HCT116 (cell line): ENCODE results near the gene GSTA1. TPM values are rescaled to one million over a fixed set of nuclear protein-coding genes. Genes with fewer than 3 reads are reported as not detected.
"Not testable (repeated sequence)": the region's sequence is repeated elsewhere in the genome, so short reads cannot be mapped to it uniquely, and the experiment has no call there.

Source experiments
- ATAC-seq: fragments of 200-7000 bp; cut with Tn5 transposase; 2 replicates; pipeline ENCODE4 v1.9.1; 2020; ENCODE audit warnings: mild to moderate bottlenecking, moderate library complexity
- BruUV-seq: library from RNA; stranded (reverse); fragments of 400-500 nt; replicated peaks from 2 replicates; lab custom pipeline; 2021; lab: Mats Ljungman, UMichigan
- CTCF ChIA-PET: fragments of 300-600 bp; sonication (Branson Sonifier 250); formaldehyde crosslinking; loops from one replicate; lab custom pipeline; 2021; ENCODE audit warnings: antibody characterized with exemption; lab: Charles Lee
- POLR2A ChIA-PET: fragments of 300-600, 350-600 bp; sonication (Branson Sonifier 250); formaldehyde crosslinking; loops from one replicate; lab custom pipeline; 2021; ENCODE audit warnings: antibody characterized with exemption; lab: Charles Lee
- RAD21 ChIA-PET, 2 experiments: fragments of 300-600 bp; sonication (Branson Sonifier 250); formaldehyde crosslinking; loops; one replicate each; lab custom pipeline; 2023; ENCODE audit warnings: low total read pairs in 2 of 2; ENCODE audit not compliant: uncharacterized antibody in 2 of 2, unreplicated experiment in 2 of 2, low non-redundant PET in 1 of 2; lab: Charles Lee
- DNase-seq: peaks from one replicate; pipeline ENCODE4 v3.0.0-alpha.2; 2010; ENCODE audit warnings: low read depth, low spot score
- H2AFZ ChIP-seq: fragments of 200-600 bp; shearing (Covaris generic), sonication (generic); 2 replicates; pipeline ENCODE4 v1.6.1; 2017; ENCODE audit warnings: low read depth, mixed run types, mixed read lengths, antibody characterized with exemption, low read length; ENCODE audit not compliant: poor library complexity, severe bottlenecking
- H3K27ac ChIP-seq: 2 replicates; pipeline ENCODE4 v1.5.1; 2012; ENCODE audit warnings: low read depth, low read length
- H3K27me3 ChIP-seq: fragments of 200-600 bp; sonication (generic); 2 replicates; pipeline ENCODE4 v1.6.1; 2016; ENCODE audit warnings: mixed run types, low read length, mixed read lengths; ENCODE audit not compliant: insufficient read depth
- H3K36me3 ChIP-seq, 2 experiments: fragments of 200-500 bp in 1 of 2; fragments of 200-600 bp in 1 of 2; sonication (Bioruptor generic) in 1 of 2; sonication (generic) in 1 of 2; 2 replicates each; pipeline versions ENCODE4 v1.5.1 to v1.6.1; 2014 to 2016; ENCODE audit warnings: low read length in 2 of 2, inconsistent platforms in 1 of 2, mixed read lengths in 1 of 2, mixed run types in 1 of 2; ENCODE audit not compliant: insufficient read depth in 2 of 2, control insufficient read depth in 1 of 2
- H3K4me1 ChIP-seq, 2 experiments: fragments of 200-600 bp in 1 of 2; sonication (generic) in 1 of 2; 2 replicates each; pipeline versions ENCODE4 v1.5.1 to v1.6.1; 2012 to 2017; ENCODE audit warnings: low read length in 2 of 2, inconsistent platforms in 1 of 2, mild to moderate bottlenecking in 1 of 2, mixed read lengths in 1 of 2, mixed run types in 1 of 2, moderate library complexity in 1 of 2; ENCODE audit not compliant: insufficient read depth in 2 of 2, control insufficient read depth in 1 of 2
- H3K4me2 ChIP-seq: fragments of 200-600 bp; sonication (generic); 2 replicates; pipeline ENCODE4 v1.6.1; 2017; ENCODE audit warnings: mixed run types, low read length, mixed read lengths
- H3K4me3 ChIP-seq, 2 experiments: fragments of 200-600 bp in 1 of 2; sonication (generic) in 1 of 2; replicated peaks in 1 of 2; 2 replicates each; pipeline ENCODE4 v1.5.1; 2011 to 2016; ENCODE audit warnings: low read length in 2 of 2, control low read depth in 1 of 2, low read depth in 1 of 2, mild to moderate bottlenecking in 1 of 2, mixed read lengths in 1 of 2, mixed run types in 1 of 2
- H3K79me2 ChIP-seq: fragments of 200-600 bp; sonication (generic); 2 replicates; pipeline ENCODE4 v1.6.1; 2017; ENCODE audit warnings: mild to moderate bottlenecking, mixed run types, low read length, moderate library complexity, mixed read lengths; ENCODE audit not compliant: insufficient read depth
- H3K9ac ChIP-seq: fragments of 200-600 bp; sonication (generic); 2 replicates; pipeline ENCODE4 v1.6.1; 2016; ENCODE audit warnings: low read length, mixed read lengths
- H3K9me2 ChIP-seq: fragments of 200-600 bp; sonication (generic), shearing (Covaris generic); 2 replicates; pipeline ENCODE4 v1.6.1; 2017; ENCODE audit warnings: mixed run types, mild to moderate bottlenecking, moderate library complexity; ENCODE audit not compliant: insufficient read depth
- H3K9me3 ChIP-seq, 2 experiments: fragments of 200-500 bp in 1 of 2; fragments of 200-600 bp in 1 of 2; sonication (Bioruptor generic) in 1 of 2; sonication (generic) in 1 of 2; 2 replicates each; pipeline ENCODE4 v1.6.1; 2014 to 2017; ENCODE audit warnings: low read length in 2 of 2, mixed read lengths in 2 of 2, inconsistent platforms in 1 of 2, low read depth in 1 of 2, mild to moderate bottlenecking in 1 of 2, mixed run types in 1 of 2, moderate library complexity in 1 of 2; ENCODE audit not compliant: control insufficient read depth in 1 of 2, insufficient read depth in 1 of 2
- H4K20me1 ChIP-seq: fragments of 200-600 bp; sonication (generic), shearing (Covaris generic); 2 replicates; pipeline ENCODE4 v1.6.1; 2017; ENCODE audit warnings: mixed run types, mild to moderate bottlenecking, moderate library complexity; ENCODE audit not compliant: insufficient read depth
- CEBPB ChIP-seq: IDR thresholded peaks from 2 replicates; pipeline ENCODE4 v1.6.1; 2012; ENCODE audit warnings: low read depth
- EZH2phosphoT487 ChIP-seq: fragments of 200-600 bp; IDR thresholded peaks from 2 replicates; pipeline ENCODE4 v1.6.1; 2018; ENCODE audit warnings: antibody characterized with exemption, borderline replicate concordance
- REST ChIP-seq: IDR thresholded peaks from 2 replicates; pipeline ENCODE4 v1.6.1; 2012; ENCODE audit warnings: low read depth
- SIN3A ChIP-seq: IDR thresholded peaks from 2 replicates; pipeline ENCODE4 v1.6.1; 2012; ENCODE audit warnings: low read depth
- SP1 ChIP-seq: IDR thresholded peaks from 2 replicates; pipeline ENCODE4 v1.6.1; 2012; ENCODE audit warnings: low read depth
- SRF ChIP-seq: IDR thresholded peaks from 2 replicates; pipeline ENCODE4 v1.6.1; 2012; ENCODE audit warnings: low read depth
- YY1 ChIP-seq: IDR thresholded peaks from 2 replicates; pipeline ENCODE4 v1.6.1; 2011; ENCODE audit warnings: low read length, low read depth, moderate library complexity, mild to moderate bottlenecking; ENCODE audit not compliant: insufficient replicate concordance; ENCODE audit errors: extremely low read depth
- intact Hi-C: fragments of 100-400 bp; cut with micrococcal nuclease; formaldehyde crosslinking; loops from 2 replicates; pipeline ENCODE4 v1.10.0; 2022
- total RNA-seq: library from RNA; stranded (reverse); gene quantifications from one replicate; pipeline ENCODE4 v1.2.1, GENCODE V29; 2021; ENCODE audit not compliant: unreplicated experiment
- TF ChIP-seq, protein P1 (sequence below): IDR thresholded peaks from 2 replicates; pipeline ENCODE4 v1.6.1; 2012
- TF ChIP-seq, protein P2 (sequence below): IDR thresholded peaks from 2 replicates; pipeline ENCODE4 v1.6.1; 2011; ENCODE audit warnings: mild to moderate bottlenecking, low read length, moderate library complexity; ENCODE audit not compliant: insufficient replicate concordance; ENCODE audit errors: extremely low read depth

GSTA1 gene
- total RNA-seq, 1 experiment from 2014 or later, result 0.57 TPM

DNA sequence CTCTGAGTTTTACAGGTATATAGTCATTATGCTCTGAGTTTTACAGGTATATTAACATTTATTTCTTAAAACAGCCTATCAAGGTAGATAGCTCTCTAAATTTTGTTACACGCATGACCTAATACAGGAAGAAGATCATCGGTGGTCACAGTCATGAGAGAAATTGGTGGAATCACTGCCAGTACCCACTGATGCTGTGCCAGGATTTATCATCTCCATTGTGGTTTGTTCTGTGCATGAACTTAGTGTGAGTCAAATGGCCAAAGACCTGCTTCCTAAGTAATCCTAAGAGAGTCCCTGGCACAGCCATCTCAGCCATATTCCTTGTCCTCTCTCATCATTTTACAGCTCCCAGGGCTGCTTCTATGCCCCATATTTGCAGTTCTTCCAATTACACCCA, 50.5 kb downstream of the GSTA1 start:
- H3K27ac ChIP-seq, H3K9ac ChIP-seq, H3K4me1 ChIP-seq, ATAC-seq, H3K9me2 ChIP-seq, DNase-seq, H3K36me3 ChIP-seq, H3K4me2 ChIP-seq, H3K79me2 ChIP-seq, H3K4me3 ChIP-seq, H3K27me3 ChIP-seq, RAD21 ChIA-PET, intact Hi-C loops, H3K9me3 ChIP-seq, BruUV-seq, H2AFZ ChIP-seq, POLR2A ChIA-PET, CTCF ChIA-PET, H4K20me1 ChIP-seq: not testable (repeated sequence)

GRCh38 chr6:52752310-52752709, 51.3 kb downstream of the GSTA1 start:
- no peak for ATAC-seq
- Histone ChIP-seq H3K9me2 (no peaks in the 10 kb centered on the region), H4K20me1 (no peaks in the 10 kb centered on the region), H3K27me3 (no peaks in the 10 kb centered on the region), H3K9me3 (no peaks in the 10 kb centered on the region), H3K9ac (no peak overlapping the region), H3K79me2 (no peaks in the 10 kb centered on the region), H3K36me3 (no peaks in the 10 kb centered on the region), H3K27ac (no peak overlapping the region), H3K4me2 (no peak overlapping the region), H3K4me3 (no peak overlapping the region), H3K4me1 (no peaks in the 10 kb centered on the region), H2AFZ (no peak overlapping the region)
- ChIA-PET RAD21 (no interaction called here), POLR2A (no interaction called here), CTCF (no interaction called here)
- TF ChIP-seq SRF (no peak), YY1 (no peak), CEBPB (no peak), EZH2phosphoT487 (no peak), REST (no peak), SP1 (no peak), SIN3A (no peak)
- TF ChIP-seq, protein P1, sequence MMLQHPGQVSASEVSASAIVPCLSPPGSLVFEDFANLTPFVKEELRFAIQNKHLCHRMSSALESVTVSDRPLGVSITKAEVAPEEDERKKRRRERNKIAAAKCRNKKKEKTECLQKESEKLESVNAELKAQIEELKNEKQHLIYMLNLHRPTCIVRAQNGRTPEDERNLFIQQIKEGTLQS, result no peak
- TF ChIP-seq, protein P2, sequence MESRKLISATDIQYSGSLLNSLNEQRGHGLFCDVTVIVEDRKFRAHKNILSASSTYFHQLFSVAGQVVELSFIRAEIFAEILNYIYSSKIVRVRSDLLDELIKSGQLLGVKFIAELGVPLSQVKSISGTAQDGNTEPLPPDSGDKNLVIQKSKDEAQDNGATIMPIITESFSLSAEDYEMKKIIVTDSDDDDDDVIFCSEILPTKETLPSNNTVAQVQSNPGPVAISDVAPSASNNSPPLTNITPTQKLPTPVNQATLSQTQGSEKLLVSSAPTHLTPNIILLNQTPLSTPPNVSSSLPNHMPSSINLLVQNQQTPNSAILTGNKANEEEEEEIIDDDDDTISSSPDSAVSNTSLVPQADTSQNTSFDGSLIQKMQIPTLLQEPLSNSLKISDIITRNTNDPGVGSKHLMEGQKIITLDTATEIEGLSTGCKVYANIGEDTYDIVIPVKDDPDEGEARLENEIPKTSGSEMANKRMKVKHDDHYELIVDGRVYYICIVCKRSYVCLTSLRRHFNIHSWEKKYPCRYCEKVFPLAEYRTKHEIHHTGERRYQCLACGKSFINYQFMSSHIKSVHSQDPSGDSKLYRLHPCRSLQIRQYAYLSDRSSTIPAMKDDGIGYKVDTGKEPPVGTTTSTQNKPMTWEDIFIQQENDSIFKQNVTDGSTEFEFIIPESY, result no peak
- intact Hi-C loops, result no loop called here
- no TSS peak for BruUV-seq
- DNase-seq, result no peak
